Endothelial cell of umbilical vein (primary cell): Measurements from ENCODE around the gene TBC1D4. TPM values are rescaled to one million over a fixed set of nuclear protein-coding genes. Genes with fewer than 3 reads are reported as not detected.

ENCODE experiments used
- BruUV-seq: library from RNA; stranded (reverse); fragments of 400-500 nt; replicated peaks from 2 replicates; lab custom pipeline; 2021; lab: Mats Ljungman, UMichigan
- CTCF ChIA-PET: fragments of 300-600, 350-600 bp; sonication (Branson Sonifier 250); formaldehyde crosslinking; loops from one replicate; lab custom pipeline; 2021; ENCODE audit warnings: antibody characterized with exemption, inconsistent platforms; lab: Charles Lee
- POLR2A ChIA-PET: fragments of 300-600, 350-600 bp; sonication (Branson Sonifier 250); formaldehyde crosslinking; loops from one replicate; lab custom pipeline; 2021; ENCODE audit warnings: antibody characterized with exemption, inconsistent platforms; lab: Charles Lee
- DNase-seq: peaks from one replicate; pipeline ENCODE4 v3.0.0-alpha.2; 2011; ENCODE audit warnings: low read depth, low spot score
- FAIRE-seq: peaks from 2 replicates; lab custom pipeline; 2011; peaks lifted over from hg19 to GRCh38; lab: Jason Lieb, UNC
- H2AFZ ChIP-seq: 2 replicates; pipeline ENCODE4 v1.6.0; 2012; ENCODE audit warnings: low read depth, low read length, control low read depth, inconsistent platforms
- H3K27ac ChIP-seq: 2 replicates; pipeline ENCODE4 v1.5.1; 2011; ENCODE audit warnings: low read depth, mild to moderate bottlenecking, control low read depth, low read length, moderate library complexity; ENCODE audit not compliant: insufficient read depth
- H3K27me3 ChIP-seq, 2 experiments: 2 replicates each; pipeline versions ENCODE4 v1.6.0 to v1.6.1; 2011; ENCODE audit warnings: low read length in 2 of 2, mixed read lengths in 1 of 2; ENCODE audit not compliant: control insufficient read depth in 2 of 2, insufficient read depth in 2 of 2
- H3K36me3 ChIP-seq, 2 experiments: 2 replicates in 1 of 2; 3 replicates in 1 of 2; pipeline ENCODE4 v1.5.1; 2011; ENCODE audit warnings: low read length in 2 of 2, mild to moderate bottlenecking in 1 of 2, moderate library complexity in 1 of 2; ENCODE audit not compliant: control insufficient read depth in 2 of 2, insufficient read depth in 2 of 2; ENCODE audit errors: extremely low read depth in 1 of 2
- H3K4me1 ChIP-seq: 3 replicates; pipeline ENCODE4 v1.5.1; 2011; ENCODE audit warnings: mild to moderate bottlenecking, low read length; ENCODE audit not compliant: control insufficient read depth, insufficient read depth; ENCODE audit errors: extremely low read depth
- H3K4me2 ChIP-seq: 2 replicates; pipeline ENCODE4 v1.6.1; 2011; ENCODE audit warnings: low read length, control low read depth, mixed read lengths; ENCODE audit not compliant: insufficient read depth
- H3K4me3 ChIP-seq, 3 experiments: fragments of 200-600 bp in 1 of 3; sonication (generic), shearing (Covaris generic) in 1 of 3; replicated peaks in 1 of 3; 2 replicates each; pipeline ENCODE4 v1.5.1; 2011 to 2016; ENCODE audit warnings: control low read depth in 3 of 3, low read length in 3 of 3, mild to moderate bottlenecking in 2 of 3, inconsistent platforms in 1 of 3, low read depth in 1 of 3, moderate library complexity in 1 of 3; ENCODE audit not compliant: insufficient read depth in 1 of 3
- H3K79me2 ChIP-seq: 2 replicates; pipeline ENCODE4 v1.6.0; 2012; ENCODE audit warnings: low read length, inconsistent platforms; ENCODE audit not compliant: control insufficient read depth, insufficient read depth
- H3K9ac ChIP-seq: replicated peaks from 2 replicates; pipeline ENCODE3; 2011; ENCODE audit warnings: low read length, control low read depth; ENCODE audit not compliant: insufficient read depth; ENCODE audit errors: extremely low read depth
- H3K9me1 ChIP-seq: replicated peaks from 3 replicates; pipeline ENCODE4 v1.6.0; 2011; ENCODE audit warnings: mild to moderate bottlenecking, low read length; ENCODE audit not compliant: control insufficient read depth, insufficient read depth; ENCODE audit errors: extremely low read depth
- H3K9me3 ChIP-seq: replicated peaks from 2 replicates; pipeline ENCODE4 v1.5.1; 2012; ENCODE audit warnings: low read length, inconsistent platforms; ENCODE audit not compliant: control insufficient read depth, insufficient read depth
- H4K20me1 ChIP-seq: replicated peaks from 2 replicates; pipeline ENCODE3; 2011; ENCODE audit warnings: mild to moderate bottlenecking, low read length; ENCODE audit not compliant: control insufficient read depth, insufficient read depth; ENCODE audit errors: extremely low read depth
- EZH2 ChIP-seq: IDR thresholded peaks from 2 replicates; pipeline ENCODE4 v1.6.1; 2012; ENCODE audit warnings: borderline replicate concordance, low read depth, mild to moderate bottlenecking, moderate library complexity, low read length, inconsistent platforms; ENCODE audit not compliant: severe bottlenecking
- FOS ChIP-seq: IDR thresholded peaks from 2 replicates; pipeline ENCODE4 v1.6.1; 2011; ENCODE audit warnings: mild to moderate bottlenecking, low read length, moderate library complexity, borderline replicate concordance; ENCODE audit not compliant: insufficient read depth
- GATA2 ChIP-seq: IDR thresholded peaks from 2 replicates; pipeline ENCODE4 v1.7.0; 2011; ENCODE audit warnings: low read depth, mild to moderate bottlenecking, moderate library complexity, mixed read lengths, low read length; ENCODE audit not compliant: insufficient read length, insufficient read depth
- JUN ChIP-seq: IDR thresholded peaks from 2 replicates; pipeline ENCODE4 v1.6.1; 2011; ENCODE audit warnings: borderline replicate concordance, low read depth; ENCODE audit not compliant: insufficient read length, insufficient read depth
- MYC ChIP-seq: IDR thresholded peaks from one replicate; pipeline ENCODE4 v1.6.1; 2011; ENCODE audit warnings: mild to moderate bottlenecking, low read depth, low read length
- POLR2A ChIP-seq: IDR thresholded peaks from 2 replicates; pipeline ENCODE4 v1.6.1; 2012; ENCODE audit warnings: low read depth, mild to moderate bottlenecking, control low read depth, low read length
- POLR2AphosphoS5 ChIP-seq: IDR thresholded peaks from 2 replicates; pipeline ENCODE4 v1.6.1; 2012; ENCODE audit warnings: low read depth, mild to moderate bottlenecking, control low read depth, low read length, moderate library complexity; ENCODE audit not compliant: insufficient read depth
- dilution Hi-C: fragments of 300-500 bp; cut with MboI; formaldehyde crosslinking; loops from one replicate; pipeline ENCODE4 v1.15.0; 2019; ENCODE audit warnings: low sequenced_read_pairs; ENCODE audit not compliant: extremely low pct_ligation_motif_present
- intact Hi-C: fragments of 100-400 bp; cut with micrococcal nuclease; formaldehyde crosslinking; loops from one replicate; pipeline ENCODE4 v1.10.0; 2022
- polyA plus RNA-seq, 4 experiments: library from polyadenylated mRNA; depleted of rRNA in 3 of 4; stranded (reverse) in 3 of 4; unstranded in 1 of 4; fragments of >200 nt; gene quantifications; 2 replicates each; pipeline versions ENCODE4 v1.2.1 to v1.2.3, GENCODE V29; 2011 to 2012; ENCODE audit warnings: missing spikeins in 1 of 4
- total RNA-seq: library from RNA; stranded (reverse); gene quantifications from 2 replicates; pipeline ENCODE4 v1.2.3, GENCODE V29; 2021
- TF ChIP-seq, protein P1 (sequence below): IDR thresholded peaks from 2 replicates; pipeline ENCODE4 v1.6.1; 2011; ENCODE audit not compliant: insufficient read depth, insufficient read length
- TF ChIP-seq, protein P2 (sequence below), 2 donors: IDR thresholded peaks; 1 replicate in 1 of 2; 2 replicates in 1 of 2; pipeline ENCODE4 v1.5.1; 2011; ENCODE audit warnings: low read length in 2 of 2, mild to moderate bottlenecking in 2 of 2, moderate library complexity in 2 of 2, control low read depth in 1 of 2, inconsistent platforms in 1 of 2, low read depth in 1 of 2; ENCODE audit not compliant: insufficient read depth in 1 of 2; ENCODE audit errors: extremely low read depth in 1 of 2

The TBC1D4 gene
- total and polyA plus RNA-seq, 2 donors (not counting 3 experiments of a cell fraction or from before 2014, with no cell fraction given), result 58.3 to 81.0 TPM

DNA sequence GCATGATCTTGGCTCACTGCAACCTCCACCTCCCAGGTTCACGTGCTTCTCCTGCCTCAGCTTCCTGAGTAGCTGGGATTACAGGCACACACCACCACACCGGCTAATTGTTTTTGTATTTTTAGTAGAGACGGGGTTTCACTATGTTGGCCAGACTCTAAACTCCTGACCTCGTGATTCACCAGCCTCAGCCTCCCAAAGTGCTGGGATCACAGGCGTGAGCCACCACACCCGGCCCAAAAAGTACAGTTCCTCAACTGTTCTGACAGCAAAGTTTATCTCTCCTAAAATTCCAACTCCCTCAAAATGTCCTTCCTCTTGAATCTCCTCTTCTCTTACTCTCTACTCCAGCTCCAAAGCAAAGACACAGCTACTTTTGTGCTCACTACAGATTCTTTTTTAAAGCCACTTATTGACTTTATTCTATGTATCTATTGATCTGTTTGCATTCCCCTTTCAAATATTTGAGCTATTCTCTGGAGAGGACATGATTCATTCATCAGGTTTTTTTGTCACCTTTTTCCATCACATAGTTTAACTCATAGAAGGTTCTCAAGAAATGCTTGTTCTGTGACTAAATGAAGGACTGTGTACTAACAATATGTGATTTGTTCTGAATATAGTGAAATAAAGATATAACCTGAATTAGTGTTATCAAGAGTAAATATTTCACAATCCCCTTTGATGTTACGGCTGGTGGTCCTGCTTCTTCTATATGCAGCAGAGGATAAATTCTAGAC, 142.2 kb downstream of the TBC1D4 start:
- H3K27me3 ChIP-seq, result no peaks in the 10 kb centered on the region
- no peak for TF ChIP-seq MYC
- TF ChIP-seq GATA2, result no peak
- no peak for TF ChIP-seq POLR2AphosphoS5
- TF ChIP-seq, protein P1, sequence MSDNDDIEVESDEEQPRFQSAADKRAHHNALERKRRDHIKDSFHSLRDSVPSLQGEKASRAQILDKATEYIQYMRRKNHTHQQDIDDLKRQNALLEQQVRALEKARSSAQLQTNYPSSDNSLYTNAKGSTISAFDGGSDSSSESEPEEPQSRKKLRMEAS, result no peak
- no peak for TF ChIP-seq FOS
- no peak for TF ChIP-seq JUN
- TF ChIP-seq POLR2A, result no peak
- no peak for TF ChIP-seq EZH2
- TF ChIP-seq, protein P2, sequence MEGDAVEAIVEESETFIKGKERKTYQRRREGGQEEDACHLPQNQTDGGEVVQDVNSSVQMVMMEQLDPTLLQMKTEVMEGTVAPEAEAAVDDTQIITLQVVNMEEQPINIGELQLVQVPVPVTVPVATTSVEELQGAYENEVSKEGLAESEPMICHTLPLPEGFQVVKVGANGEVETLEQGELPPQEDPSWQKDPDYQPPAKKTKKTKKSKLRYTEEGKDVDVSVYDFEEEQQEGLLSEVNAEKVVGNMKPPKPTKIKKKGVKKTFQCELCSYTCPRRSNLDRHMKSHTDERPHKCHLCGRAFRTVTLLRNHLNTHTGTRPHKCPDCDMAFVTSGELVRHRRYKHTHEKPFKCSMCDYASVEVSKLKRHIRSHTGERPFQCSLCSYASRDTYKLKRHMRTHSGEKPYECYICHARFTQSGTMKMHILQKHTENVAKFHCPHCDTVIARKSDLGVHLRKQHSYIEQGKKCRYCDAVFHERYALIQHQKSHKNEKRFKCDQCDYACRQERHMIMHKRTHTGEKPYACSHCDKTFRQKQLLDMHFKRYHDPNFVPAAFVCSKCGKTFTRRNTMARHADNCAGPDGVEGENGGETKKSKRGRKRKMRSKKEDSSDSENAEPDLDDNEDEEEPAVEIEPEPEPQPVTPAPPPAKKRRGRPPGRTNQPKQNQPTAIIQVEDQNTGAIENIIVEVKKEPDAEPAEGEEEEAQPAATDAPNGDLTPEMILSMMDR (IDR thresholded peaks at IDR 0.05; ENCODE audit: extremely low read depth in 1 of 2, insufficient read depth in 1 of 2, low read depth in 1 of 2, low read length in 2 of 2), result no peak
- no peak overlapping the region for H3K4me2 ChIP-seq
- FAIRE-seq (no peak), DNase-seq (no peak)
- H3K4me1 ChIP-seq, result peaks cover 10% of the 10 kb centered on the region
- no peaks in the 10 kb centered on the region for H3K9me3 ChIP-seq
- H2AFZ ChIP-seq, result no peak overlapping the region
- BruUV-seq, result no TSS peak
- no peaks in the 10 kb centered on the region for H3K9me1 ChIP-seq
- H3K36me3 ChIP-seq, result peaks cover 13 to 20% of the 10 kb centered on the region in 2 experiments
- H3K9ac ChIP-seq, result no peak overlapping the region
- CTCF ChIA-PET, result interaction anchor here (1.2 to 1.5 kb wide), 2 partner anchors 9 to 18 kb away, joined by 3 to 4 read pairs; no protein-coding TSS in a partner anchor
- intact Hi-C loops (no loop called here), dilution Hi-C loops (no loop called here)
- H3K79me2 ChIP-seq, result peaks cover 3% of the 10 kb centered on the region
- POLR2A ChIA-PET, result no interaction called here
- no peak overlapping the region for H3K27ac ChIP-seq
- no peaks in the 10 kb centered on the region for H4K20me1 ChIP-seq
- no peak overlapping the region for H3K4me3 ChIP-seq
